Measurements from ENCODE around the gene CD209. TPM values are rescaled to one million over a fixed set of nuclear protein-coding genes. Genes with fewer than 3 reads are reported as not detected.

The CD209 gene
- total RNA-seq, 1 experiment from 2014 or later: not detected

DNA sequence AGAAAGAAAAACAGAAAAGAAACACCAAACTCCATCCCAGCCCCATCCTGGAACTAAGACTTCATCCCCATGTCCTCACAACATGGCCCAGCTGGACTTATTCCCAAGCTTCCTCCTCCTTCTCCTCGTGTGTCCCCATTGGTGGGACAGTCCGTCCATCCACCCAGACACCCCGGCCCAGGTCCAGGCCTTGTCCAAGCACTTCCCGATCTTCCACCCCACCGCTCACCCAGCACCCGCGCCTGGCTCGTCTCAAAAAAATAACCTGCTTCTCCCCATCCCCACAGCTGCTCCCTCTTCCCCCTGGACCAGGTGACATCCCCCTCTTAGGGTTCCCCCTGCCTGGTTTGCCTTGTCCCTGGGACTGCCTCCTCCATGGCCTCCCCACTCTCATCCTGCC, 44.0 kb downstream of the CD209 start:
- no peak for DNase-seq
- Histone ChIP-seq H3K4me3 (ENCODE audit: low read depth, low read length) (no peak overlapping the region), H3K9me3 (no peaks in the 10 kb centered on the region), H3K4me1 (no peaks in the 10 kb centered on the region), H3K36me3 (ENCODE audit: control insufficient read depth, insufficient read depth, low read length) (no peaks in the 10 kb centered on the region), H3K27me3 (replicated peaks; ENCODE audit: control insufficient read depth, insufficient read depth, low read length) (no peaks in the 10 kb centered on the region)
- ChIA-PET POLR2A (no interaction called here), CTCF (no interaction called here)
- intact Hi-C loops (cut with micrococcal nuclease; ENCODE audit: unreplicated experiment): no loop called here
- Mint-ChIP-seq H3K36me3 (ENCODE audit: insufficient read depth, unreplicated experiment) (no peaks in the 10 kb centered on the region), H3K4me3 (ENCODE audit: unreplicated experiment) (no peak overlapping the region), H3K27ac (ENCODE audit: unreplicated experiment) (no peak overlapping the region), H3K9me3 (ENCODE audit: unreplicated experiment) (no peaks in the 10 kb centered on the region), H3K27me3 (ENCODE audit: insufficient read depth, unreplicated experiment) (no peaks in the 10 kb centered on the region), H3K4me1 (ENCODE audit: low read depth, unreplicated experiment) (no peaks in the 10 kb centered on the region)
- no peak for TF ChIP-seq CTCF (IDR thresholded peaks at IDR 0.05; ENCODE audit: insufficient read depth in 1 of 2, low read depth in 1 of 2, low read length in 1 of 2, severe bottlenecking in 1 of 2, unreplicated experiment in 1 of 2)
- no TSS peak for BruUV-seq (replicated peaks)

DNA sequence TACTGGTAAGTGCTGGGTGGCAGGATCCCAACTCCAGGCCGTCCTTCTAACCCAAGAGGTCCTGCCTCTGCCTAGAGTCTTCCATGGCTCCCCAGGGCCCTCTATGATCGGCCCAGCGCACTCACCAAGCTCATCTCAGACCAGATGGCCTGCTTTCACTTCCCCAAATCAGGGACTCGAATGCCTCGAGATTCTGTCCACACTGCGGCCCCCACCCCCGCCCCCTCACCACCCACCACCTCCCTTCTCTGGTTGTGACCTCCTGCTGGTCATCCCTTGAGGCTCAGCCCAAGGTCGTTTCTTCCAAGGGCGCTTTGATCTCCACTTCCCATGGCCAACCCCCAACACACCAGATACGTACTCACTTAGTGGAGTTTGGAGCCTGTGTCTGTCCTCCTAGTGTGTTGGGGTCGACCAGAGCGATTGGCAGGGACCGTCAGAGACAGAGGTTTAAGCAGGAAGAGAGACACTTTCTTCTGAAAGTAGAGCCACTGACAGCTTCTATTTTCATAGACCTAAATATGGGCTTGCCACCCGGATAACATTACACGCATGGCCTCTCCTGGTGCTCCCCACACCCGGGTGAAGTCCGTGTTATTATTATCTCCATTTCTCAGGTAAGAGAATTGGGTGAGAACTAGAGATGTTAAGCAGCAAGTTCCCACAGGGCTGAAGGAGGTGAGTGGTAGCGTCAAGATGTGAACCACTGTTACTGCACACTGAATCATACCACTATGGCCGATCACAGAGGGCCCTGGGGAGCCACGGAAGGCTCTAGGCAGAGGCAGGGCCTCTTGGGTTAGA, 45.5 kb downstream of the CD209 start, which contains the start of gene FCER2:
Gene FCER2 (minus strand): TSS at position 478 of the 804 bp plus-strand sequence. CDS start 2,371 bp downstream, outside the sequence.
- Mint-ChIP-seq H3K27me3 (ENCODE audit: insufficient read depth, unreplicated experiment) (no peaks in the 10 kb centered on the region), H3K4me1 (ENCODE audit: low read depth, unreplicated experiment) (no peaks in the 10 kb centered on the region), H3K4me3 (ENCODE audit: unreplicated experiment) (no peak within 1 kb of the TSS), H3K9me3 (ENCODE audit: unreplicated experiment) (no peaks in the 10 kb centered on the region), H3K36me3 (ENCODE audit: insufficient read depth, unreplicated experiment) (no peaks in the 10 kb centered on the region), H3K27ac (ENCODE audit: unreplicated experiment) (no peak within 1 kb of the TSS)
- Histone ChIP-seq H3K9me3 (no peaks in the 10 kb centered on the region), H3K27me3 (replicated peaks; ENCODE audit: control insufficient read depth, insufficient read depth, low read length) (no peaks in the 10 kb centered on the region), H3K4me3 (ENCODE audit: low read depth, low read length) (no peak within 1 kb of the TSS), H3K36me3 (ENCODE audit: control insufficient read depth, insufficient read depth, low read length) (no peaks in the 10 kb centered on the region), H3K4me1 (no peaks in the 10 kb centered on the region)
- ChIA-PET CTCF (no interaction called here), POLR2A (no interaction called here)
- TF ChIP-seq CTCF (IDR thresholded peaks at IDR 0.05; ENCODE audit: insufficient read depth in 1 of 2, low read depth in 1 of 2, low read length in 1 of 2, severe bottlenecking in 1 of 2, unreplicated experiment in 1 of 2): no peak
- no peak for DNase-seq
- no TSS peak for BruUV-seq (replicated peaks)
- intact Hi-C loops (cut with micrococcal nuclease; ENCODE audit: unreplicated experiment): no loop called here

- TF ChIP-seq CTCF (IDR thresholded peaks at IDR 0.05; ENCODE audit: insufficient read depth in 1 of 2, low read depth in 1 of 2, low read length in 1 of 2, severe bottlenecking in 1 of 2, unreplicated experiment in 1 of 2): no peak
- Histone ChIP-seq H3K27me3 (replicated peaks; ENCODE audit: control insufficient read depth, insufficient read depth, low read length) (no peaks in the 10 kb centered on the region), H3K4me1 (no peaks in the 10 kb centered on the region), H3K4me3 (ENCODE audit: low read depth, low read length) (no peak overlapping the region), H3K36me3 (ENCODE audit: control insufficient read depth, insufficient read depth, low read length) (no peaks in the 10 kb centered on the region), H3K9me3 (no peaks in the 10 kb centered on the region)
- BruUV-seq (replicated peaks): no TSS peak
- CTCF ChIA-PET: no interaction called here
- Mint-ChIP-seq H3K36me3 (ENCODE audit: insufficient read depth, unreplicated experiment) (no peaks in the 10 kb centered on the region), H3K9me3 (ENCODE audit: unreplicated experiment) (no peaks in the 10 kb centered on the region), H3K4me3 (ENCODE audit: unreplicated experiment) (no peak overlapping the region), H3K27ac (ENCODE audit: unreplicated experiment) (no peak overlapping the region), H3K27me3 (ENCODE audit: insufficient read depth, unreplicated experiment) (no peaks in the 10 kb centered on the region), H3K4me1 (ENCODE audit: low read depth, unreplicated experiment) (no peaks in the 10 kb centered on the region)
- POLR2A ChIA-PET: no interaction called here
- intact Hi-C loops (cut with micrococcal nuclease; ENCODE audit: unreplicated experiment): no loop called here
- DNase-seq: no peak
Observed at GRCh38 chr19:7701049-7701653, 46.2 kb downstream of the CD209 start.
